DMS53 treated with DMSO at 0.1 percent for 48 hours (cell line): ENCODE results near the gene ZNF426.
A peak's percentile ranks its signal among the peaks of the same experiment; 100 is the strongest.
"Not testable (repeated sequence)": the region's sequence is repeated elsewhere in the genome, so short reads cannot be mapped to it uniquely, and the experiment has no call there.

ENCODE experiments used
- DNase-seq: peaks from one replicate; lab custom pipeline; 2025; ENCODE audit not compliant: unreplicated experiment; lab: John Stamatoyannopoulos, UW

Gene ZNF426

DNA sequence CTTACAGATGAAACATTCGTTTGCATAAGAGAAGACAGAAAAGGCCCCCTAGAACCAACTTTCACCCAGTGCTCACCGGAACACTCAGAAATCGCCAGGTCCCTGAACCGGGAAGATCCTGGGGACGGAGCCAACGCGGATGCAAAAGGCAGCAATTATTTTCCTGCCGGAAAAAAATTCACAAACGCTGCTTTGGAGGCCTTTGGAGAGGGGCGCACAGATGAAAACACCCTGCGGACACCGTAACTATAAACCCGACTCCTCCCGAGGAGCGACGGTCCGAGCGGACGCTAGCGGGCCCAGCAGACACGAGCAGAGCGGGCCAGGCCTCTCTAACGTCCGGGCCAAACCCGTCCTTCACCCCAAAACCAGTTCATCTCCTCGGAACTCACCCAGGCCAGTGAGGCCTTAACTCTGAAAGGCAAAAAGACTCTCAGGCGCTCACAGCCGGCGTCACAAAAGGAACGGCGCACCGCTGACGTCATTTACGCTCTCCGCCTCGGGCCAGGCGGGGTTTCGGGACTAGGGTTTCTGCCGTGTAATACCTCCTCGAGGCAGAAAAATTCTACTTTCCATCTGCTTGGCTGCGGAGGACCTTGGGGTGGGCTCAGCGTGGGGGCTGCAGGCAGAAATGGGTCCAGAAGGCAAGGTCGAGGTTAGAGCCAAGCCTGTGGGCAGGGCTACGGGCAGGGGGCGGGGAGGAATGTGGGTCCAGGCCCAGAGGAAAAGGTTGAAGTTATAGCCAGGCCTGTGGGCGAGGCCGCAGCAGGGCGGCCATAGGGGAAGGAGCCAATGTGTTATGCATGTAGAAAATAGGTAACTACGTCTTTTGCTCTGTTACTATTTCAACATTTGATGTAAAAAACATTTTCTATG, at the start of gene ZNF426:
ZNF426 (minus strand) TSS at position 463 of the 876 bp plus-strand sequence. CDS start 2,413 bp downstream, outside the sequence.
- peak; percentile 51 for DNase-seq

GRCh38 chr19:9586764-9587163, 48.3 kb upstream of the ZNF426 start:
- DNase-seq, result peak; percentile 60

DNA sequence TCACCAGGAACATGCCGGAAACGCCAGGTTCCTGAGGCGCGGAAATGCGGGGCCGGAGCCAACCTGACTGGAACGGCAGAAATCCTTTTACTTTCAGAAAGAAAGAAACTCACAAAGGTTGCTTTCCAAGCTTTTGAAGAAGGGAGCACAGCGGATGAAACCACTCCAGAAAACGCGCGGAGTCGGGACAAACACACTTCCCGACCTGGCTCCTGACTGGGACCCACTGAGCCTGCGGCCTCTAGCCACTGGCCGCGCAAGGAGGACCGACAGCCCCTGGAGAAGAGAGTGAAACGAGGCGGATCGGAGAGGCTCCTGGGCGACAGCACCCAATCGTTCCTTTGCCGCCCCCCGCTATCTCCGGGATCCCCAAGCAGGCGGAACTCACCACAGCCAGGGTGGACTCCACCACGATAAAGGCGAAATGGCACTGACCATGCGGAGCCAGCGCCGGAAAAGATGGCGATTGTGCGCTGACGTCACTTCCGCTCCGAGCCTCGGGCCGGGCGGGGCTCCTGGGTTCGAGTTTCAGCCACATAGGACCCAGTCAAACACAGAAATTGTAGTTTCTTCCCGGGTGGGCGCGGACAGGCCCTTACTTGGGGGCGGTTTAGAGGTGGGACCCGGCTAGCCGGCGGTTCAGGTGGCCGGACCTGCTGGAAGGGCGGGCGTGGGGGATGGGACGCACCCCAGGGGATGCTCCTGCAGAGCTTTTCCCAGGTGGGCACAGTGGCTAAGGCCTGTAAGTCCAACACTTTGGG, 45.8 kb upstream of the ZNF426 start, which contains the start of gene ZNF121:
ZNF121 (minus strand) TSS at position 432 of the 761 bp plus-strand sequence. CDS start 16,407 bp downstream, outside the sequence.
- peak; percentile 23 for DNase-seq

- not testable (repeated sequence) for DNase-seq
Measured at GRCh38 chr19:9582081-9582725, 43.8 kb upstream of the ZNF426 start.

- DNase-seq, result no peak
Measured at GRCh38 chr19:9580728-9581127, 42.3 kb upstream of the ZNF426 start.

DNA sequence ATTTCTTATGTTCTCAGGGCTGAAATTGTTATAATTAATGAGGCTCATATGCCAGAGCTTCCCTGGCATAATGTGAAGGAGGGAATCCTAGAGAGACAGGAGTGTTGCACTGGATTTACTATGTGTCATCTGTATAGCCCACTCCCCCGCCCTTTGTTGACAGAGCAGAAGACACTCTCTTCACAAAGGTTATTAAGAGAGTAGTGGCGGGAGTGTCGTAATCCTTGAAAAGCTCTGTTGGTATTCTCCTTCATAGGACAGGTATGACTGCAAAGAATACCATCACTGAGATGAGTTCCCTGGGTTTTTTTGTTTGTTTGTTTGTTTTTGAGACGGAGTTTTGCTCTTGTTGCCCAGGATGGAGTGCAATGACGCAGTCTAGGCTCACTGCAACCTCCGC, 31.8 kb upstream of the ZNF426 start:
- DNase-seq, result no peak

DNA sequence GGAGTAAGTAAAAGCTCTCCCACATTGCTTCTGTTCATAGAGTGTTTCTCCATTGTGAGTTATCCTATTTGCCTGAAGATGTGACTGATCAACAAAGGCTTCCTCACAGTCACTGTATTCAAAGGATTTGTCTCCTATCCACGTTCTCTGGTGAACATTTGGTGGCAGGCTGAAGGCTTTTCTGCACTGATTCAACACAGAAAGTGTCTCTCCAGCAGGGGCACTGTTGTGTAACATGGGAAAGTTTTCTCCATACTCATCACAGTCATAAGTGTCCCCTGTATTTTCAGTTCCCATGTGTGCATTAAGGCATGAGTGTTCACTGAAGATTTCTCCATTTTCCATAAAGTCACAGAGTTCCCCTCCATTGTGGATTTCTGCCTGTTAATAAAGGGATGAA, 28.3 kb upstream of the ZNF426 start:
- DNase-seq, result no peak

GRCh38 chr19:9565900-9566705, 27.7 kb upstream of the ZNF426 start:
- no peak for DNase-seq

- DNase-seq, result no peak
Measured at GRCh38 chr19:9552536-9553274, 14.3 kb upstream of the ZNF426 start.

GRCh38 chr19:9547870-9548269, 9.4 kb upstream of the ZNF426 start:
- DNase-seq, result no peak

DNA sequence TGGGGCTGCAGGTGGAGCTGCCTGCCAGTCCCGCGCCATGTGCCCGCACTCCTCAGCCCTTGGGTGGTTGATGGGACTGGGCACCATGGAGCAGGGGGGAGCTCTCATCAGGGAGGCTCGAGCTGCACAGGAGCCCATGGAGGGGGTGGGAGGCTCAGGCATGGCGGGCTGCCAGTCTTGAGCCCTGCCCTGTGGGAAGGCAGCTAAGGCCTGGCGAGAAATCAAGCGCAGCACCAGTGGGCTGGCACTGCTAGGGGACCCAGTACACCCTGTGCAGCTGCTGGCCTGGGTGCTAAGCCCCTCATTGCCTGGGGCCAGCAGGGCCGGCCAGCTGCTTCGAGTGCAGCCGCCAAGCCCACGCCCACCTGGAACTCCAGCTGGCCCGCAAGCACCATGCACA, 2.8 kb upstream of the ZNF426 start:
- not testable (repeated sequence) for DNase-seq

DNA sequence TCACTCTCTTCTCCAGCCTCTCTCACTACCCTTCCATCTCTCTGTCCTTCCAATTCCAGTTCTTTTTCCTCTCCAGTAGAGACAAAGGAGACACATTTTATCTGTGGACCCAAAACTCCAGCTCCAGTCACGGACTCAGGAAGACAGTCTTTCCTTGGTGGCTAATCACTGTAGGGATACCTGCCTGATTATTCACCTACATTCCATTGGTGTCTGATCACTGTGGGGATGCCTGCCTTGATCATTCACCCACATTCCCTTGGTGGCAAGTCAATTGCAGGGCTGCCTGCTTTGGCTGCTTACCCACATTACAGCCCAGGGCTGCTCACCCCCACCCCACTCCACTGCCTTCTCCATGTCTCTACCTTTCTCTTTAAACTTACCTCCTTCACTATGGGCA, 1.5 kb upstream of the ZNF426 start:
- DNase-seq, result not testable (repeated sequence)

DNA sequence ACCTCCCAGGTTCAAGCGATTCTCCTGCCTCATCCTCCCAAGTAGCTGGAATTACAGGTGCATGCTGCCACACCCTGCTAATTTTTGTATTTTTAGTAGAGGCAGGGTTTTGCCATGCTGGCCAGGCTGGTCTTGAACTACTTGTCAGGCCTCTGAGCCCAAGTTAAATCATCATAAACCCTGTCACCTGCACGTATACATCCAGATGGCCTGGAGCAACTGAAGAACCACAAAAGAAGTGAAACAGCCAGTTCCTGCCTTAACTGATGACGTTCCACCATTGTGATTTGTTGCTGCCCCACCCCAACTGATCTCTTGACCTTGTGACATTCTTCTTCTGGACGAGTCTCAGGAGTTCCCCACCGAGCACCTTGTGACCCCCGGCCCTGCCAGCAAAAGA, 756 bp upstream of the ZNF426 start:
- not testable (repeated sequence) for DNase-seq

GRCh38 chr19:9535934-9536333, 2.5 kb downstream of the ZNF426 start:
- no peak for DNase-seq

DNA sequence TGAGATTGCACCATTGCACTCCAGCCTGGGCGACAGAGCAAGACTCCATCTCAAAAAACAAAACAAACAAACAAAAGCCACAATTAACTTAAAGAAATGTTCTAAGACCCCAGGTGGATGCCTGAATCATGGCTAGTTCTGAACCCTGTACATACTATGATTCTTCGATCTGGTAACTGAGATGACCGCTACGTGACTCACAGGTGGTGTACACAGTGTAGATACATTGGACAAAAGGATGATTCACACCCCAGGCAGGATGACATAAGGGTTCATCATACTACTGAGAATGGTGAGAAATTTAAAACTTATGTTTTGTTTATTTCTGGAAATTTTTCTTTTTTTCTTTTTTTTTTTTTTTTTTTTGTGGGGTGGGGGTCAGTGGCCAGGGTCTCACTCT, 6.5 kb downstream of the ZNF426 start:
- DNase-seq, result no peak

DNA sequence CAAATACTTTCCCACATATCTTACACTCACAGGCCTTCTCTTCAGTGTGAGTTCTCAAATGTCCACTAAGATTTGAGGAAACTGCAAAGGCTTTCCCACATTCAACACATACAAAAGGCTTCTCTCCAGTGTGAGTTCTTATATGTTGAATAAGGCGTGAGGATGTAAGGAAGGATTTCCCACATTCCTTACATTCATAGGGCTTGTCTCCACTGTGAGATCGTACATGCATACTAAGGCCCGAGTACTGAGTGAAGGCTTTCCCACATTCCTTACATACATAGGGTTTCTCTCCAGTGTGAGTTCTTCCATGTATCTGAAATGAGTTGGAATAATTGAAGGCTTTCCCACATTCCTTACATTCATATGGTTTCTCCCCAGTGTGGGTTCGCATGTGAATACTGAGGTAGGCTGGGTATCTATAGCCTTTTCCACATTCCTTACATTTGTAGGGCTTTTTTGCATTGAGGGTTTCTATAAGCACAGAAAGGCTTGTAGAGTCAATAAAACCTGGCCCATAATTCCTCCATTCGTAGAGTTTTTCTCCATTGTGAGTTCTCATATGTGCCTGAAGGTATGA, 9.6 kb downstream of the ZNF426 start:
- DNase-seq, result no peak

DNA sequence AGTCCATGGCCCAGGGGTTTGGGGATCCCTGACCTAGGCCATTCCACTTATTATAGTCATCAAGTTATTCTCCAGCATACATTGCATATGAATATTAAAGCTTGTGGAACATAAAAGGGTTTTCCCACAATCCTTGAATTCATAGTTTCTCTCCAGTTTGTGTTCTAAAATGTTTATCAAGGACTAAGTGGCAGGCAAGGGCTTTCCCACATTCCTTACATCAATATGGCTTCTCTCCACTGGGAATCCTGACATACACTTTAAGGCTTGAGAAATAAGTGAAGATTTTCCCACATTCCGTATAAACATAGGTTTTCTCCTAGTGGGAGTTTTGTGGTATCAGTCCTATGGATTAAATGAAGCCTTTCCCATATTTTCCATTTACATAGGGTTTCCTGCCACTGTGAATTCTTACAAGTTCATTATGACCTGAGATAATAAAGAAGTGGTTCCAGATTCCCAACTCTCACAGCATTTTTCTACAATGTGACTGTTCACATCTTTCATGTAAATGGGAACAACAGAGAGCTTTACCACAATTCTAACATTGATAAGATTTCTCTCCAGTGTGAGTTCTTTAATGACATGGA, 14.5 kb downstream of the ZNF426 start:
- DNase-seq, result no peak

GRCh38 chr19:9507285-9507684, 31.2 kb downstream of the ZNF426 start:
- DNase-seq, result no peak

DNA sequence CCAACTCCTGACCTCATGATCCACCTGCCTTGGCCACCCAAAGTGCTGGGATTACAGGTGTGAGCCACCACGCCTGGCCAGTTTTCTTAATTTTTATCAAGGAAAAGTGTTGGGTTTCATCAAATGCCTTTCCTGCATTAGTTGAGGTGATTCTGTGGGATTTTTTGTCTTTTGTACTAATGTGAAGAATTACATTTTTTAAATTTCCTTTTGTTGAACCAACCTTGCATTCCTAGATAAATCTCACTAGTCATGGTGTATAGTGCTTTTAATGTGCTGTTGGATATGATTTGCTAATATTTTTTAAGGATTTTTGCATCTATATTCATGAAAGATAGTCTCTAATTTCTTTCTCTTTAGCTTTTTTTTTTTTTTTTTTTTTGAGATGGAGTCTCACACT, 37.6 kb downstream of the ZNF426 start:
- DNase-seq, result no peak
